KMS-11 (cell line): ENCODE measurements around the gene TAOK1.

ENCODE experiments used
- H2AFZ ChIP-seq: fragments of 200-600 bp; sonication (generic); 2 replicates; pipeline ENCODE4 v1.6.1; 2016; ENCODE audit warnings: antibody characterized with exemption, mixed run types, low read depth
- H3K27ac ChIP-seq: fragments of 200-600 bp; sonication (generic); 2 replicates; pipeline ENCODE4 v1.6.1; 2016; ENCODE audit warnings: mild to moderate bottlenecking, mixed run types
- H3K27me3 ChIP-seq: fragments of 200-600 bp; sonication (generic); 2 replicates; pipeline ENCODE4 v1.6.1; 2017; ENCODE audit warnings: mild to moderate bottlenecking, low read depth, mixed run types, moderate library complexity; ENCODE audit not compliant: insufficient read depth
- H3K36me3 ChIP-seq: fragments of 200-600 bp; sonication (generic); 2 replicates; pipeline ENCODE4 v1.6.1; 2017; ENCODE audit warnings: mild to moderate bottlenecking, mixed run types; ENCODE audit not compliant: insufficient read depth
- H3K4me1 ChIP-seq: fragments of 200-600 bp; sonication (generic); 2 replicates; pipeline ENCODE4 v1.6.1; 2016; ENCODE audit warnings: mild to moderate bottlenecking, low read depth, mixed run types; ENCODE audit not compliant: poor library complexity, severe bottlenecking
- H3K4me2 ChIP-seq: fragments of 200-600 bp; sonication (generic); 2 replicates; pipeline ENCODE4 v1.7.0; 2016; ENCODE audit warnings: mild to moderate bottlenecking, mixed run types
- H3K4me3 ChIP-seq: fragments of 200-600 bp; sonication (generic); IDR thresholded peaks from 2 replicates; pipeline ENCODE4 v1.6.1; 2017; ENCODE audit warnings: low read depth, low read length, mixed read lengths; ENCODE audit not compliant: insufficient read depth
- H3K79me2 ChIP-seq: fragments of 200-600 bp; sonication (generic); 2 replicates; pipeline ENCODE4 v1.6.1; 2016; ENCODE audit warnings: low read depth, mixed run types; ENCODE audit not compliant: insufficient read depth
- H3K9ac ChIP-seq: fragments of 200-600 bp; sonication (generic); 2 replicates; pipeline ENCODE4 v1.6.1; 2016; ENCODE audit warnings: mild to moderate bottlenecking, mixed run types
- H4K20me1 ChIP-seq: fragments of 200-600 bp; sonication (generic); 2 replicates; pipeline ENCODE4 v1.6.1; 2016; ENCODE audit warnings: mild to moderate bottlenecking, mixed run types; ENCODE audit not compliant: insufficient read depth
- CTCF ChIP-seq: fragments of 200-600 bp; sonication (generic); conservative IDR thresholded peaks from 2 replicates; pipeline ENCODE4 v1.6.1; 2017; ENCODE audit warnings: low read depth, mild to moderate bottlenecking, antibody characterized with exemption, low read length, moderate library complexity, mixed read lengths

Gene TAOK1

DNA sequence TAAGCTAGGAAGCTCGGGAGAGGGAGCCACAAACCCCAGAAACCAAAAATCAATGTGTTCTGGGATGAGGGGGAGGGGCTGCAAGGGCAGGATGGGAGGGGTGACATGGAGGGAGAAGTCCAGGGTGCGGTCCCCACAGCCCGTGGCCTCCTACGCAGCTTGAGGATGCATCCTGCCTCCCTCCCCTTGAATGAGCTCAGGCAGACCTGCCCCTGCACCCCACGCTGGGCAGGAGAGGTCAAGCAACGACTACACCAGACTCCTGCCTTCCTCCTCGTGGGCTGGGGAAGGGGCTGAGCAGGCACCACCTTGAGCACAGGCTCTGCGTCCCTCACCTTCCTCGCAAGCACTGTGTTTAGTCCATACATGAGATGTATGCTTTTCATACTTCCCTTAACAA, 206.6 kb downstream of the TAOK1 start:
- Histone ChIP-seq H3K4me2 (no peak overlapping the region), H3K27me3 (no peaks in the 10 kb centered on the region), H3K79me2 (no peaks in the 10 kb centered on the region)

DNA sequence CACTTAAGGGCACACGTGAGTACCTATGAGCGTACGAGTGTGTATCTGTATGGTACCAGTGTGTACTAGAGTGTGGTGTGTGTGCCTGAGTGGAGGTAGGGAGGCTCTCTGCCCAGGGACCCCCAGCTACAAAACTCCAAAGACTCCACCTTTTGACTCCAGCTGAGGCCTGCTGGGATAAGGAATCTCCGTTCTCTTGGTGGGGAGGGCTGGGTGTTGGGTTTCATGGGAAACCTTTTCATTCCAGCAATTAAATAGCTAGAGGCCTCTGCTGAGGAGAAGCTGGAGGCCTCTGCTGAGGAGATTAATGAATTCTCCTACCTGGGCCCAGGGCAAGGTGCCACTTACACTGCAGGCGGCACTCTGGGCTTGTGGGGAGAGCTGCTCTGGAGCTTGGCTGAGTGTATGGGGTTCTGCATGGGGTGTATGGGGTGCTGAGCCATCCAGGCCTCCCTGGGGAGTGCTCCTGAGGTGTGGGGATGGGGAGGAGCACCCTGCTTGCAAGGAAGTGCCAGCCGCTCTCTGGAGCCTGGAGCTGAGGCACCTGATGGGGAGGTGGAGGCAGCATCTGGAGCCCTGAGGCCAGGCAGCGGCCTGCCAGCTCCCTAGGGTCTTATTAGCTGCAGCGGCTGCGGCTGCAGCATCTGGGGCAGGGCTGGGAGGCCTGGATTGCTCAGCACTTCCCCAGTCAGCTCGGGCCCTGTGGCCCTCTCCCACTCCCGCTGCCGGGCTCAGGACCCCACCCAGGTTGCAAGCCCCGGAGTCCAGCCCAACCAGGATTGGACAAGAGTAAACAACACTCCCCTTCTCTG, 207.4 kb downstream of the TAOK1 start:
- TF ChIP-seq CTCF, result no peak
- Histone ChIP-seq H3K4me1 (peaks cover 27% of the 10 kb centered on the region), H3K27me3 (no peaks in the 10 kb centered on the region), H3K9ac (no peak overlapping the region), H3K4me2 (no peak overlapping the region), H3K27ac (no peak overlapping the region), H3K4me3 (no peak overlapping the region), H3K79me2 (no peaks in the 10 kb centered on the region), H4K20me1 (no peaks in the 10 kb centered on the region), H2AFZ (no peak overlapping the region), H3K36me3 (no peaks in the 10 kb centered on the region)

More for the DNA sequence above, 206.6 kb downstream of the TAOK1 start:
- H3K4me1 ChIP-seq, result peaks cover 34% of the 10 kb centered on the region
- no peaks in the 10 kb centered on the region for H4K20me1 ChIP-seq
- no peak overlapping the region for H3K9ac ChIP-seq
- TF ChIP-seq CTCF, result no peak
- no peak overlapping the region for H3K4me3 ChIP-seq
- H2AFZ ChIP-seq, result no peak overlapping the region
- H3K36me3 ChIP-seq, result no peaks in the 10 kb centered on the region
- H3K27ac ChIP-seq, result no peak overlapping the region
